SKM-1 treated with dmso at 0.1 percent for 144 hours (cell line): Measurements from ENCODE around the gene MBNL2.

Experiments used
- DNase-seq: peaks from one replicate; lab custom pipeline; 2025; ENCODE audit not compliant: unreplicated experiment; lab: John Stamatoyannopoulos, UW

MBNL2 gene

DNA sequence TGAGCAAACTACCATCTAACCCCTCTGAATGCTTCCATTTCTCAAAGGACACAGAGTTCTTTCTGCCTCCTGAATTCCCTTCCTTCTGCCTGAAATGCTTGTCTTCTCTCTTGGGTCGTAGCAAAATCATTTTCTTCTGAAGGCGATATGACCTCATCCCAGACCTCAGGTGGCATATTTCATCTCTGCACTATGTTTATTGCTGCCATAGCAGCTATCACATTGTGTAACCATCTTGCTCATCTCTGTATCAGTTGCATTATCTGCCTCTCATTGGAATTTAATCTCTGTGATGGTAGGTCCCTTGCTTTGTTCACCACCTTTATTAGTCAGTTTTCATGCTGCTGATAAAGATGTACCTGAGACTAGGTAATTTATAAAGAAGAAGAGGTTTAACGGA, 179.3 kb downstream of the MBNL2 start:
- DNase-seq, result no peak

GRCh38 chr13:97403893-97404750, 182.0 kb downstream of the MBNL2 start:
- no peak for DNase-seq

DNA sequence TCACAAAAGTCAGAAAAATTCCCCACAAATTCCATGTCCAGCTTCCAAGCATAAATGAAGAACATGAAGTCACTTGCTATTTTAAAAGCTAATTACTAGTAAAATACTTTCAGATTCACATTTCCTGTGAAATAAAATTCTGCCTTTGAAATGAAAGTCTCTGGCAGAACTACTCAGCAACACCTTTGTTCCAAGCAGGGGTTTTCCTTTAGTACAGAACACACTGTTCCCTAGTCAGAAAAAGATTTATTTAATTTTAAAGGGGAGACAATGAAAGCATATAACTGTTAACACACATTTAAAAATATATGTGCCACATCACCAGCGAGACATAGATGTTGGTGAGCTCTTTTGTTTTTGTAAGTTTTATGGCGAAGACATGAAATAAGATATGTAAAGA, 185.4 kb downstream of the MBNL2 start:
- DNase-seq, result no peak

DNA sequence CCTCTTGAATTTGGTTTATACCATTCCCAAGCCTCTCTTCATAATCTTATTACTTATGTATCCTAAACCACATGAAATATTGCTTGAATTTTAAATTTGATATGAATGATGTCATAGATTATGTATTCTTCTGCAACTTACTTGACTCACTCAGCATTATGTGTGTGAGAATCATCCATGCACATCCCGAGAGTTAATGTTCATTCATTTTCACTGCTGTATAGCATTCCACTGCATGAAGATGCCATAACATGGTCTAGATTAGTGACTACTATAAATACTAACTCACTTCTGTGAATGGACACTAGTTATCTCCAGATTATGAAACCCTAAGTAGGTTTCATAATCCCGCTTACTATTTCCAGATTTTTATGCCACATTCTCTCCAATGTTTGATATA, 186.8 kb downstream of the MBNL2 start:
- DNase-seq, result no peak

DNA sequence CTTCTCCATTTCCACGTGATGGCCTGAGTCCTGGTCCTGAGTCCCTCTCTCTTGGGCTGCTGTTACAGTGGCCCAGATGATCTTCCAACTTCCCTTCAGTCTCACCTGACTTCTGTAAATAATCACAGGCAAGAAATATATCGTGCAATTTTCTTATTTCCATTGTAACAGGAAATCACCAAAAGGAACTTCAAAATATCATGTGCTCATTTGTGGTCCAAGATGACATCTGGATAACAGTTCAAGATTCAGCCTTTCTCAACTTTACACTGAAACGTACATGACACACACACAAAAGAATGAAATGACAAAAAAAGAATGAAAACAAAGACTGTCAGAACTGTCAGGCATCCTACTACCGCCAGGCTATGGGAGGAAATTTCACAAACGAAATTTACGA, 189.9 kb downstream of the MBNL2 start:
- DNase-seq, result no peak

DNA sequence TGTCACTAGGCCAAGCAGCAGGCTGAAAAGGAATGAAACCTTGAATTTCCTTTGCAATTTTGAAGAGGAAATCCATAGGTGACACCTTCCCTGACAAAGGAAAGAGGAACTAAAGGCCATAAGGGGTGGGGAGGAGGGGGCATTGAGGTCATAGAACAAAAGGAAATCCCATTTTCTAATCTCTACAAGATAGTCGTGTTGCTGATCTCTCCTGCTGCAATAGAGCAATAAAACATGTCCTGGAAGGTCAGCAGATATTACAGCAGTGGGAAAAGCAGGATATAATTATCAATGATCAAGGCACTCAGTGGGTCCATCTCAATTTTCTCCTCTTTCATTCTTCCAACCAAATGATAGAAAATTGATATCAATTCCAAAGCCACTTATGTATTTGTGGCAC, 191.6 kb downstream of the MBNL2 start:
- no peak for DNase-seq

- no peak for DNase-seq
Measured at GRCh38 chr13:97414392-97414791, 192.3 kb downstream of the MBNL2 start.

DNA sequence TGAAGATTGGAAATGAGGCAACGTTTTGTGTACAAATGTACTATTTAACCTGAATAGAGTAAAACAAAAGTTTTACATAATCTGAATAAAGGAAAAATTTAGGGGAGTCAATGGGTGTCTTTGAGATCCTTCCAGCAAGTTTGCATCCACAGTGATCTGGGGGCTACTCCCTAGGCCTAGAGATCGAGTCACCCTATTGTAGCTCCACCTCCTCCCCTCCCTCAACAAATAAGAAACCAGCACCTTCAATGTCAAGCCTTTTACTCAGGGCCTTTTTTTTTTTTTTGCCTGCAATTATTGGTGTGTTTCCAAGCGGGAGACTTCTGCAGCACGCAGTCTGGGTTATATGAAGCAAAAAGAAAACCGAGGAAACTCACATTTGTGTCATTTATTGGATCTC, 195.6 kb downstream of the MBNL2 start:
- no peak for DNase-seq

- DNase-seq, result no peak
Measured at GRCh38 chr13:97422118-97423054, 200.3 kb downstream of the MBNL2 start.

- no peak for DNase-seq
Measured at GRCh38 chr13:97423300-97424045, 201.3 kb downstream of the MBNL2 start.

DNA sequence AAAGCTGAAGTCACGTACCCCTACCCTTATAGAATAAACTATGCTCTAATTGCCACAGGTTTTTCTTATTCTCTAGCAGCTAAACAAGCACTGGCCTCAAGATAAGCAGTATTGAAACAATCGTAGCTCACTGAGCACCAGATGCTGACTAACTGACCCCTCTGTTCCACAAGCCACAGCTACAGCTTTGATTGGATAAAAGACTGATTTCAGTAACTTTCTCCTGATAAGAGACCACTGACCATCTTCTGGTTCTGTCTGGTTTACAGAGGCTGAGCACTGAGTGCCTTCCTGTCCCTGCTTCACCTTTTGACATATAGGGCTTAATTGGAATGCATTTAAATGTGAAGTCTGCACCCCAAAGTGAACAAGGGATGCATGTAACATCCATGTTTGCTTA, 203.5 kb downstream of the MBNL2 start:
- no peak for DNase-seq

GRCh38 chr13:97426695-97427094, 204.6 kb downstream of the MBNL2 start:
- no peak for DNase-seq

GRCh38 chr13:97429681-97430081, 207.5 kb downstream of the MBNL2 start:
- DNase-seq, result no peak

GRCh38 chr13:97430296-97430695, 208.2 kb downstream of the MBNL2 start:
- no peak for DNase-seq

GRCh38 chr13:97431171-97431764, 209.1 kb downstream of the MBNL2 start:
- DNase-seq, result no peak

DNA sequence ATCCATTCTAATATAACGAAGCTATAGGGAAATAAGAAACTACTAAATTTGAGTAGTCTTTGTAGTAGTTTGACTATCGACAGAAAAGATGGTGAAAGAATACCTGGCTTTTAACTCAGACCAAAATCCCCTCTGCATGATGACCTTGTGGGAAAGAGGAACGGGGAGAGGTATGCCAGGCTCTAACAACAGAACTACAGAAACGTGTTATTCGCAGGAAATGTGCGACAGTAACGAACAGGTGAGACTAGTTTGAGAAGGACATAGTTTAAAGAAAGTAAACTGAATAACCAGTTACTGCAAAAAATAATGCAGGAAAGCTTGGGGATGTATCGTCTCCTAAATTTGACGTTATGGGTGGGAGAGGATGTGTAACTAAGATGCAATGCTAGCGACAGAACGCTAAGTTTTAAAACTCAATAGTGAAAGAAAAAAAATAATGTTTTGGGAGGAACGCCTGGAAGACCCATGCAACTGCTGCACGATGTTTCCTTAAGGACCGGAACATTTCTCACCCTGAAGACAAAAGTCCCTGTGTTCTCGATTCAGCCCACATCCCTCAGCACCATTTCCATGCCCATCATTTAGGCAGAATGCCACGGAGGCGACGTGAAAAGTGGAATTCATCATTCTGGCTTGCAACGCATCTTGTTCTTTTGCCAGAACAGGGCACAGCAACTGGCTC, 210.2 kb downstream of the MBNL2 start:
- DNase-seq, result no peak

DNA sequence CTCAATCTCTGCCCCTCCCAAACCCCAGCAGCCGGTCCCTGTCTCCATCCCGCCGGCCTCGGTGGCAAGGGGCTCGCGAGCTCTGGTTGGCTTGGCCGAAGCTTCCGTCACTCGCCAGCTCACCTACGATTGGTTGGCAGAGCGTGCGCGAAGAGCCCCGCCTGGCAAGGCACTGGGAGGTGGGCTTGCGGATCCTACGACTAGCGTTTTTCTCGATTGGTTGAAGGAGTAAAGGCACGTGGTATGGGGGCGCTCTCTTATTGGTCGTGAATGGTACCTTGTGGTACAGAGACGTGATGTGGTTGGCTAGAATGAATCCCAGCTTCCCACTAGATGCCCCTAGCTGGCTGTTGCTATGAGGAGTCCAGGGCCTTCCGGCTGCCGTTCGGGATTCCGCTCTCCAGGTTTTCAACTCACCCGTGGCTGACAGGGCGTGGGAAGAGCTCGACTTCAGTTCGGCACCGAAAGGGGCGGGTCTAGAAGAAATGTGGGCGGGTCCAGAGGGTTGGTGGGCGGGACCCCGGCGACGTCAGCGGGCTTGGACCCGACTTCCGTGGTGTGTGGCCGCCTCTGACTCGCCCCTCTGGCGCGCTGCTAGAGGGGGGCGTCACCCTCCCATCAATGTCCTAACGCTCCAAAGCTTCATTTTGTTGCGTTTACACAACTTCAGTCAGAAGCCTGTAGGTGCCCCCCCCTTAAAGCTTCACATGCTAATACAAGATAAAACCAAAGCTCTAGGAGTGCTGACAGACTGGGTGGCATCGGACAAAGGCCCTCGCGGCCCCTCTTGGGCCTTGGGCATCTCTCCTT, 211.0 kb downstream of the MBNL2 start:
- peak; percentile 99 for DNase-seq

- peak; percentile 72 for DNase-seq
Measured at GRCh38 chr13:97433727-97434396, 211.7 kb downstream of the MBNL2 start, which contains the start of gene RAP2A. TSS of gene RAP2A (plus strand) at chr13:97434169. CDS start at chr13:97434471, 302 bp downstream.
